NCI-H2029 (cell line): ENCODE measurements around the gene MYO18A.

ENCODE experiments used
- DNase-seq: peaks from one replicate; lab custom pipeline; 2025; lab: John Stamatoyannopoulos, UW

Gene MYO18A

GRCh38 chr17:29054835-29055234, 125.4 kb downstream of the MYO18A start:
- no peak for DNase-seq

- DNase-seq = no peak
These were observed 128.5 kb downstream of the MYO18A start for GRCh38 chr17:29051731-29052130.

GRCh38 chr17:29051194-29051593, 129.0 kb downstream of the MYO18A start:
- no peak for DNase-seq

- DNase-seq = no peak
These were observed 130.0 kb downstream of the MYO18A start for GRCh38 chr17:29050176-29050575.

- no peak for DNase-seq
These were observed 130.6 kb downstream of the MYO18A start for GRCh38 chr17:29049541-29050145.

GRCh38 chr17:29048440-29049368, 131.5 kb downstream of the MYO18A start:
- DNase-seq = no peak

- no peak for DNase-seq
These were observed 133.7 kb downstream of the MYO18A start for GRCh38 chr17:29046473-29046839.

GRCh38 chr17:29045734-29046472, 134.3 kb downstream of the MYO18A start:
- no peak for DNase-seq

- no peak for DNase-seq
These were observed 135.2 kb downstream of the MYO18A start for GRCh38 chr17:29045026-29045425.

- DNase-seq = no peak
These were observed 136.6 kb downstream of the MYO18A start for GRCh38 chr17:29043539-29044145.

GRCh38 chr17:29042679-29043538, 137.3 kb downstream of the MYO18A start, which contains the start of gene PIPOX:
Gene PIPOX (plus strand): TSS chr17:29043141. CDS start chr17:29043226, 85 bp downstream.
- DNase-seq = peak; percentile 64

- DNase-seq = no peak
These were observed 138.0 kb downstream of the MYO18A start for GRCh38 chr17:29042026-29042678.

GRCh38 chr17:29041571-29041970, 138.6 kb downstream of the MYO18A start:
- no peak for DNase-seq

GRCh38 chr17:29041091-29041490, 139.1 kb downstream of the MYO18A start:
- no peak for DNase-seq

- no peak for DNase-seq
These were observed 140.2 kb downstream of the MYO18A start for GRCh38 chr17:29039764-29040598.

GRCh38 chr17:29038085-29038795, 142.0 kb downstream of the MYO18A start:
- no peak for DNase-seq

GRCh38 chr17:29037739-29038084, 142.5 kb downstream of the MYO18A start:
- DNase-seq = no peak

- no peak for DNase-seq
These were observed 143.6 kb downstream of the MYO18A start for GRCh38 chr17:29036584-29036983.

GRCh38 chr17:29034510-29034909, 145.7 kb downstream of the MYO18A start:
- no peak for DNase-seq
